Lower leg skin (tissue), 3 donors: ENCODE data around the gene ZNF766.

Experiments used
- POLR2A ChIP-seq, 2 donors: fragments of 450-650 bp; IDR thresholded peaks; one replicate each; pipeline ENCODE4 v1.6.1; 2016 to 2017; ENCODE audit warnings: antibody characterized with exemption in 2 of 2, mild to moderate bottlenecking in 1 of 2, moderate library complexity in 1 of 2
- TF ChIP-seq, protein P1 (sequence below), 3 donors: fragments of 450-650 bp; IDR thresholded peaks; one replicate each; pipeline ENCODE4 v1.5.1; 2016; ENCODE audit warnings: antibody characterized with exemption in 3 of 3, mild to moderate bottlenecking in 3 of 3, moderate library complexity in 2 of 3

DNA sequence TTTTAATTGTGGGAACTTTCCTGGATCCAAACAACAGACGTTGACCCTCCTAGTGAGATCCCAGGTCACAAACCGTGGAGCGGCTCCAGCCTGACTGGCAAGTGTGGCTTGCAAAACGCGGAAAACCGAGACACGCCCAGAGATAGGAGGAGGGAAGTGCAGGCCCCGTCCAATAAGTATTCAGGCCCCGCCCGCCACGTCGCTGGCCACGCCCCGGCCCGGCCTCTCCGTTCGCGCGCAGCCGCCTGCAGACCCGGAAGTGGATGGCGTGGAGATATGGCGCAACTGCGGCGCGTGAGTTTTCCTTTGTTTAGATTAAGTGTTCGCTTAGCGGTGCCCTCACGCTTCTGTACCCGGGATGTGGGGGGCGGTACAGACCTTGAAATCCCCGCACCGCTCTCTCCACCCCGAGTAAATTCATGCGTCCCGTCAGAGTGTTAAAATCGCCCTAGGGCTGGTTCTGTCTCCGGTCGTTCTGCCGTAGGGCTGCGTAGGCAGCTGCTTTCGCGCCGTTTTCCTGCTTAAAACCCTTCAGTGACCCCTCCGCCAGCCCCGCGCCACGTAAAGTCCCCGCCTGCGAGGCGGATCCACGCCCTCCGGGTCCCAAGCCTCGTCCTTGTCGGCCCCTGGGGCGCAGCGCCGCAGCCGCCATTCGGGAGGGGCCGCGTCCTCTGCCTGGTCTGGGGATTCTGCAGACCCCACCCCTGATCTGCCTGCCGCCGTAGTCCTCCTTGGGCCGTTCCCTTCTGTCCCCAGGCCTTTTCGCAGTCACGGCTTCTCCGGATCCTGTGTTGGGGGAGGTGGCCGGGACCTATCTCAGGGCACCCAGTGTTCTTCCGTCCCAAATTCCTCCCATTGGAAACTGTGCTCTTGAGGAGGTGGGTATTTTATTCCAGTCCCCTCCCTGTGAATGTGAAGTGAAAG lies at the start of gene ZNF766:
- TF ChIP-seq, protein P1, sequence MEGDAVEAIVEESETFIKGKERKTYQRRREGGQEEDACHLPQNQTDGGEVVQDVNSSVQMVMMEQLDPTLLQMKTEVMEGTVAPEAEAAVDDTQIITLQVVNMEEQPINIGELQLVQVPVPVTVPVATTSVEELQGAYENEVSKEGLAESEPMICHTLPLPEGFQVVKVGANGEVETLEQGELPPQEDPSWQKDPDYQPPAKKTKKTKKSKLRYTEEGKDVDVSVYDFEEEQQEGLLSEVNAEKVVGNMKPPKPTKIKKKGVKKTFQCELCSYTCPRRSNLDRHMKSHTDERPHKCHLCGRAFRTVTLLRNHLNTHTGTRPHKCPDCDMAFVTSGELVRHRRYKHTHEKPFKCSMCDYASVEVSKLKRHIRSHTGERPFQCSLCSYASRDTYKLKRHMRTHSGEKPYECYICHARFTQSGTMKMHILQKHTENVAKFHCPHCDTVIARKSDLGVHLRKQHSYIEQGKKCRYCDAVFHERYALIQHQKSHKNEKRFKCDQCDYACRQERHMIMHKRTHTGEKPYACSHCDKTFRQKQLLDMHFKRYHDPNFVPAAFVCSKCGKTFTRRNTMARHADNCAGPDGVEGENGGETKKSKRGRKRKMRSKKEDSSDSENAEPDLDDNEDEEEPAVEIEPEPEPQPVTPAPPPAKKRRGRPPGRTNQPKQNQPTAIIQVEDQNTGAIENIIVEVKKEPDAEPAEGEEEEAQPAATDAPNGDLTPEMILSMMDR (IDR thresholded peaks at IDR 0.05), result no peak
- TF ChIP-seq POLR2A (IDR thresholded peaks at IDR 0.05), result peak in 1 of 2 donors; percentile 77
